ENCODE results near the gene CCDC54. TPM values are rescaled to one million over a fixed set of nuclear protein-coding genes. Genes with fewer than 3 reads are reported as not detected.
"Not testable (repeated sequence)": the region's sequence is repeated elsewhere in the genome, so short reads cannot be mapped to it uniquely, and the experiment has no call there.

CCDC54 gene
- not detected for total RNA-seq

DNA sequence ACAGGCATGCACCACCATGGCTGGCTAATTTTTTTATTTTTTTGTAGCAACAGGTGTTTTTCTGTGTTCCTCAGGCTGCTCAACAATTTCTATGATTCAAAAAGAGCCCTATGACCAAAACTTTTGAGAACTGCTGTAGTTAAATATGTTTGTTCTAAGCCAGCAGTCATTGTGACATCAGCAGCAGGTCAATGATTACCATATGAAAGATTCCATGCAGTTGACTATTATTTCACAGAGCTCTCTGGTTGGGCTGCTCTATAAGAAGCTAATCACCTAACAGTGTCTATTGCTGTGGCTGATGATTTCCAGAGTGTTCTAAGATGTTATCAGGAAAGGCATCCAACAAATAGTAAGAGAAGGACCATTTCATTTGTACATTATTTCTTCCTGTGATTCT lies at the start of gene CCDC54:
CCDC54 (plus strand) TSS at position 289 of the 400 bp plus-strand sequence. CDS start 149 bp downstream, outside the sequence.
- no peaks in the 10 kb centered on the region for H3K9me3 Mint-ChIP-seq
- H3K27ac Mint-ChIP-seq = no peak within 1 kb of the TSS
- no peak for ATAC-seq (replicated peaks)
- H3K27me3 Mint-ChIP-seq = peaks cover 13% of the 10 kb centered on the region
- no peak within 1 kb of the TSS for H3K4me3 Mint-ChIP-seq
- no peaks in the 10 kb centered on the region for H3K4me1 Mint-ChIP-seq
- H3K36me3 Mint-ChIP-seq (ENCODE audit: low read depth) = no peaks in the 10 kb centered on the region

DNA sequence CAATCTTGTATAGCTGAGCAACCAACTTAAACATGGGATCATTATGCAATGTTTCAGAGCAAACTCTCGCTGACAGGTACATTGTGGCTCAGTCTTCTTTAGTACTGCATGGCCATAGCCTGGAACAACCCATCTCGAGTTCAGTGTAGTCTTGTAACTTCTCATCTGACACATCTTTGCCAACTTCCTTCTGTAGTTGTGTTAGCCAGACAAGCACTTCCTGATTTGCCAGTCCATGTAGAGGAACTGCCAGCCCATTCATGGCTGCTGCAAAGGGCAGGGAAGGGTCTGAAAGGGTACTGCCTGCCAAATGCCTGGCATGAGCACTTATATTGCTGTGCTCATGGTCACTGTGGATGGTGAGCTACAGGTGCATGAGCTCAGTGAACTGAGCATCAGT lies 49.2 kb upstream of the CCDC54 start:
- no peaks in the 10 kb centered on the region for H3K4me1 Mint-ChIP-seq
- no peaks in the 10 kb centered on the region for H3K36me3 Mint-ChIP-seq (ENCODE audit: low read depth)
- no peak overlapping the region for H3K27ac Mint-ChIP-seq
- no peak for ATAC-seq (replicated peaks)
- no peak overlapping the region for H3K4me3 Mint-ChIP-seq
- peaks cover 5% of the 10 kb centered on the region for H3K27me3 Mint-ChIP-seq
- H3K9me3 Mint-ChIP-seq = no peaks in the 10 kb centered on the region

DNA sequence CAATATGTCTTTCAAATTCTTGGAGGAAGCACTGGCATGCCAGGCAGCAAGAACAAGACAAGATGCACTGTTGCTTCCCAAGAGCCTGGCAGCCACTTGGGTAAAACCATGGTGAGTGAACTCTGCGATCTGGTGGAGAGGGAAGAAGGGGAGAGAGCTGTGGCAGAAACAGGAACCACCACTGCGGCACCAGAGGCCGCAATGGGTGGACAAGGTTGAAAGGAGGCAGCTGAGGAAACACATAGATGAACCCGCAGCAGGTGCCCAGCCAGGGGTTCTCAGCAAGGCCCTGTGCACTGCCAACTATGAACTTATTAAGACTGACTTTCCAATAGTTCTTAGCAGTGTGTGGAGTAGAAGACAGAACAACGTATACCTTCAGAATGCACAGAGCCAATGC lies 48.2 kb upstream of the CCDC54 start:
- Mint-ChIP-seq H3K36me3 (ENCODE audit: low read depth) (no peaks in the 10 kb centered on the region), H3K27ac (no peak overlapping the region), H3K4me1 (no peaks in the 10 kb centered on the region), H3K9me3 (no peaks in the 10 kb centered on the region), H3K27me3 (peaks cover 5% of the 10 kb centered on the region), H3K4me3 (no peak overlapping the region)
- no peak for ATAC-seq (replicated peaks)

DNA sequence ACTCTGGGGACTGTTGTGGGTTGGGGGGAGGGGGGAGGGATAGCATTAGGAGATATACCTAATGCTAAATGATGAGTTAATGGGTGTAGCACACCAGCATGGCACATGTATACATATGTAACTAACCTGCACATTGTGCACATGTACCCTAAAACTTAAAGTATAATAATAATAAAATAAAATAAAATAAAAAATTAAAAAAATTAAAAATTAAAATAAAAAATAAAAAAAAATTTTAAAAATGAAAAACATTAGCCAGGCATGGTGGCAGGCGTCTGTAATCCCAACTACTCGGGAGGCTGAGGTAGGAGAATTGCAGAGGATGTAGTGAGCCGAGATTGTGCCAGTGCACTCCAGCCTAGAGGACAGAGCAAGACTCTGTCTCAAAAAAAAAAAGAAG lies 37.5 kb upstream of the CCDC54 start:
- not testable (repeated sequence) for H3K27ac Mint-ChIP-seq; H3K9me3 Mint-ChIP-seq; H3K27me3 Mint-ChIP-seq; H3K36me3 Mint-ChIP-seq (ENCODE audit: low read depth); H3K4me1 Mint-ChIP-seq; H3K4me3 Mint-ChIP-seq; ATAC-seq (replicated peaks)

DNA sequence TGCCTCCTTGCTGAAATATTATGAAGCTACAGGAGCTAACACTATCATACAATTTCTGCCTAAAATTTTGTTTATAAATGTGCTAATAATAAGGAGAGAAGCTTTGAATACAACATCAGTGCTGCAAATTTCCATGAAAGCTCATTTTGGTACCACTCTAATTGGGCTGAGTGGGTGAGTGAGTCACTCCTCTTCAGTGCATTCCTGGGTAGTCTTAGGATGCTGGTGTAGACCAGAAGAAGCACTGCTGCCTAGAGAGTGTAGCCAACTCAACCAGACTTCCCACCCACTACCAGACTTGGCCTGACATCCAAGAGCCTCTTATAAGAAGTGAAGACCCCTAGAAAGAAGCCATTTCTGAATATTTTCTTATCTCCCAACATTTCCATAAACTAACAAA lies 32.5 kb upstream of the CCDC54 start:
- H3K4me3 Mint-ChIP-seq = no peak overlapping the region
- peaks cover 4% of the 10 kb centered on the region for H3K27me3 Mint-ChIP-seq
- H3K27ac Mint-ChIP-seq = no peak overlapping the region
- no peaks in the 10 kb centered on the region for H3K4me1 Mint-ChIP-seq
- no peak for ATAC-seq (replicated peaks)
- H3K9me3 Mint-ChIP-seq = no peaks in the 10 kb centered on the region
- no peaks in the 10 kb centered on the region for H3K36me3 Mint-ChIP-seq (ENCODE audit: low read depth)

DNA sequence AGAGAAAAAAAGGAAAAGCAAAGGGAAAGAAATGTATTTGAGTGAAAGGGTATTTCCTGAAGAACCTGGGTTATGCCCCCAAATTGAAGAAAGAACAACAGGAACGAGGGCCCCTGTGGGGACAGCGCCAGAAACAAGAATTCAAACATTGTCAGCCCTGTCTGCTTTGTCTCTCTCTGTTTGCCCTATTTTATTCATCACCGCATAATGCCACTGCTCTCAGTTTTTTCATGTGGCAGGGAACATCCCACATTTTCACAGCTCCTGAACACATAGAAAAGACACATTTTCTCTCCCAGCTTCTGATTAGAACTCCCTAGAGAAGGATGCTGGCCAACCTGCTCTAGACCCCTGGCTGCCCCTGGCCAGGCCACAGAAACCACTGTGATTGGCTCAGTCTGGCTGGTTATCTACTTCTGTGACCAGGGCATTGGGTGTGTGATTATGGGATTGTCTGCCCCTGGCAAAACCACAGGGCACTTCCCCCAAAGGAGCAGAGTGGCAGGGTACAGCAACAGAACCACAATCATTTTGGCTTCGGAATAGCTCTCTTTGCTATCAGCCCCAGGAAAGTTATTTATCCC lies 31.3 kb upstream of the CCDC54 start:
- Mint-ChIP-seq H3K27ac (no peak overlapping the region), H3K4me1 (no peaks in the 10 kb centered on the region), H3K4me3 (no peak overlapping the region), H3K36me3 (ENCODE audit: low read depth) (no peaks in the 10 kb centered on the region), H3K27me3 (peaks cover 4% of the 10 kb centered on the region), H3K9me3 (no peaks in the 10 kb centered on the region)
- no peak for ATAC-seq (replicated peaks)

DNA sequence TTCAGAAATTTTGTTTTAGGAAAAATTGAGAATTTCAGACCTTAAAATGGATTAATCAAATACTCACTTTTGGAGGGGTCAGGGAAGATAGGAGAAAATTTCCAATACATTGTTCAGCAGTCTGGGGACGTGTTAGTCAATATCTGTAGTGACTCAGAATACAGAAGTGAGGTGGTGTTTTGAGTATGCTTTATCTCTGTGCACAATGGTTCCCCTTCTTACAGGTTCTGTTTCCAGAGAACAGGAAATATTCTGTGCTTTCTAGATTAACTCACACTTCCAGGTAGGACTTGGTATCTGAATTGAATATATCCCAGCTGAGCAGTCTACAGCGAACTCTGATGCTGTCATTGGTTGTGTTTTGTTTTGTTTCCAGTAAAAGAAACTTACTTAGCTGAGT lies 30.7 kb upstream of the CCDC54 start:
- Mint-ChIP-seq H3K4me3 (no peak overlapping the region), H3K9me3 (no peaks in the 10 kb centered on the region)
- ATAC-seq (replicated peaks) = peak; percentile 61

DNA sequence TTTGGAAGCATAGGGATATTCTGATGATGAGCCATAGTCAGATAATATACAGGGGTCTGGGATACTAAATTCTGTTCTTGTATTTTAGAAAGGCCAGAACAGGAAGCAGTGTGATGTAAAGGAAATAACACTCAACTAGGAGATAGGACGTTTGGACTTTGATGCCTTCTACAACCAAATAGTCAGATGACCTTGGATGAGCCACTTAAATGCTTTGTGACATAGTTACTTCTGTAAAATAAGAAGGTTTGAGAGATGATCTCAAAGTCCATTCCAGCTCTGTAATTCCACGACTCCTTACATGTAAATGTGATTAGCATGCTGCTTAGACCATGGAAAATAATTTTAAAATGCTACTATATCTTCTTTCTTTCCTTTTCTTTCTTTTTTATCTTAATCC lies 29.5 kb upstream of the CCDC54 start:
- no peak overlapping the region for H3K27ac Mint-ChIP-seq
- ATAC-seq (replicated peaks) = no peak
- no peak overlapping the region for H3K4me3 Mint-ChIP-seq
- H3K27me3 Mint-ChIP-seq = peaks cover under 1% of the 10 kb centered on the region
- no peaks in the 10 kb centered on the region for H3K9me3 Mint-ChIP-seq
- H3K36me3 Mint-ChIP-seq (ENCODE audit: low read depth) = no peaks in the 10 kb centered on the region
- H3K4me1 Mint-ChIP-seq = no peaks in the 10 kb centered on the region

More for the DNA sequence above, 30.7 kb upstream of the CCDC54 start:
- no peaks in the 10 kb centered on the region for H3K4me1 Mint-ChIP-seq
- peaks cover 4% of the 10 kb centered on the region for H3K27me3 Mint-ChIP-seq
- H3K27ac Mint-ChIP-seq = no peak overlapping the region
- H3K36me3 Mint-ChIP-seq (ENCODE audit: low read depth) = no peaks in the 10 kb centered on the region

DNA sequence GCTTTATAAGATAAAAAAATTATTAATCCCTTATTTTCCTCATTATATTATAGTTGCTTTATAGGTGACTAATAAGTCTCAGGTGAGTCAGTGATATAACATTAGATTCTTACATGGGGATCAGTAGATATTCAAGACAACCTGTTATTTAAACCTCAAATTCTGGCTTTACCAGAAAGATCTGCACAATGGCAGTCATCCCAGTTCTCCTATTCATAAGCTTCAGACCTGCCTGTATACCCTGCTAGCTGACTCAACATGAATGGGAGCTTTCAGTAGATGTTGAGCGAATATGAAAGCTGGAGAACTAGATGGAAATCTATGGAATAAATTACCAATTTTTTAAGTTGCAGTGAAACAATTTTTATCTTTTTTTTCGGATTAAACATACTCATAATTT lies 20.5 kb upstream of the CCDC54 start:
- Mint-ChIP-seq H3K9me3 (no peaks in the 10 kb centered on the region), H3K4me3 (no peak overlapping the region), H3K27ac (no peak overlapping the region), H3K36me3 (ENCODE audit: low read depth) (no peaks in the 10 kb centered on the region), H3K4me1 (no peaks in the 10 kb centered on the region), H3K27me3 (peaks cover 3% of the 10 kb centered on the region)
- ATAC-seq (replicated peaks) = no peak

DNA sequence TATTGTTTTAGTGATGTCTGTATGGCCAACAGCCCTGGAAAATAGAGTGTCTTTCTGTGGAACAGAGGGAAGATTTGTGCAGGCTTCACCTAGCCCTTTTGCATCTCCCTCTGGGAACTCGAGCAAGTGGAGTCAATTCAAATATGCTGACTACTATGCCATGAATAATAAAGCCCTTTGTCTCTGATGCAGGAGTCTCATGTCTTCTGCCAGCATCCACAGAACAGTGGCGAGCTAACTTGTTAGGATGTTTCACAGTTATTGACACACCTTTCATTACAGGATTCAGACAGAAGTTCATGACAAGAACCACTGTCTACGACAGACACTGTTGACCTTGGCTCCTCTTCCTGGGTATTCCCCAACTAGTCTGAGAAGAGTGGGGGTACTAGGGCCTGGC lies 15.6 kb upstream of the CCDC54 start:
- H3K9me3 Mint-ChIP-seq = no peaks in the 10 kb centered on the region
- H3K4me3 Mint-ChIP-seq = no peak overlapping the region
- H3K4me1 Mint-ChIP-seq = no peaks in the 10 kb centered on the region
- no peak overlapping the region for H3K27ac Mint-ChIP-seq
- H3K27me3 Mint-ChIP-seq = peaks cover 12% of the 10 kb centered on the region
- ATAC-seq (replicated peaks) = no peak
- no peaks in the 10 kb centered on the region for H3K36me3 Mint-ChIP-seq (ENCODE audit: low read depth)

DNA sequence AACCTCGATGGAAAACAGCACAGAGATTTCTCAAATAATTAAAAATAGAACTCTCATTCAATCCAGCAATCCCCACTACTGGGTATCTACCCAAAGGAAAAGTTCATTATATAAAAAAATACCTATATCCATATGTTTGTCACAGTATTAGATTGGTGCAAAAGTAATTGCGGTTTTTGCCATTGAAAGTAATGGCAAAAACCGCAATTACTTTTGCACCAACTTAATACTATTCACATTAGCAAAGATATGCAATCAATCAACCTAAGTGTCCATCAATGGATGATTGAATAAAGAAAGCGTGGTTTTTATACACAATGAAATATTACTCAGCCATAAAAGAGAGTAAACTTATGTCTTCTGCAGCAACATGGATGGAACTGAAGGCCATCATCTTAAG lies 12.2 kb upstream of the CCDC54 start:
- ATAC-seq (replicated peaks) = no peak
- H3K36me3 Mint-ChIP-seq (ENCODE audit: low read depth) = no peaks in the 10 kb centered on the region
- H3K27me3 Mint-ChIP-seq = peaks cover 18% of the 10 kb centered on the region
- H3K4me3 Mint-ChIP-seq = no peak overlapping the region
- no peak overlapping the region for H3K27ac Mint-ChIP-seq
- H3K4me1 Mint-ChIP-seq = no peaks in the 10 kb centered on the region
- H3K9me3 Mint-ChIP-seq = no peaks in the 10 kb centered on the region

DNA sequence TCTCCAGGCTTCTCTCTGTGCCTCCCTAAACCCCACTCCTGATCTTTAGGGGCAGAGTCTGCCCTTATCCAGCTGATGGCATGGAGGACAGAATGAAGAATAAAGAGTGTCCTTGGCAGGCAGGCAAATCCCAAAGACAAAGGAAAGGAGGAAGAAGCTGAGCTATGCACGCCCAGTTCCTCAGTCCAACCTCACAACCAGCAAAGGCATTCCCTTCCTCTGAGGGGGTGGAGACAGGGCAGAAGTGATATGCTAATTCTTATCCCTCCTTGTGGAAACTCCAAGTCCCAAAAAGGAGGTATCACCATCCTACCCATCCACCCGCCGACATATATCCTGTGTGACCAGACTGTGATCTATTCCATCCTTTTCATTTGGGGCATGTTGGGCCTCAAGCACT lies 10.5 kb upstream of the CCDC54 start:
- no peak overlapping the region for H3K4me3 Mint-ChIP-seq

DNA sequence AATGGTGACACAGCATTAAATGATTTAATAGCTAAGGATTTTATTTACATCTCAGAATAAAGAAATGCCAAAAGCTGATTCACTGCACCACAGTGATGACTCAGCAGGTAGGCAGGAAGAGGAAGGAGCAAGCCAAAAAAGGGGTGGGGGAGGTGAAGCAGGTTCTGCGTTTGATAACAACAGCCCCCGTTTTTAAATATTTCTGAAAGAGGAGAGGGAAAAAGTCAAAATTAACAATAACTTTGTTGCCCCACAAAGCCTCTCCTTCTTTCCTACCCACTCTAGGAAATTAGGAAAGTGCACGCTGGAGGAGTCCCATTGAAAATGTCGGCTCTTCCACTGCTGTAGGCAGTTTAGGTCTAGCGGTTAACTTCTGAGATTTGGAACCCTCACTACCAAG lies 9.9 kb upstream of the CCDC54 start:
- Mint-ChIP-seq H3K36me3 (ENCODE audit: low read depth) (no peaks in the 10 kb centered on the region), H3K27me3 (peaks cover 15% of the 10 kb centered on the region), H3K4me1 (no peaks in the 10 kb centered on the region), H3K4me3 (no peak overlapping the region), H3K27ac (no peak overlapping the region), H3K9me3 (no peaks in the 10 kb centered on the region)
- ATAC-seq (replicated peaks) = no peak

More for the DNA sequence above, 10.5 kb upstream of the CCDC54 start:
- H3K4me1 Mint-ChIP-seq = no peaks in the 10 kb centered on the region
- H3K36me3 Mint-ChIP-seq (ENCODE audit: low read depth) = no peaks in the 10 kb centered on the region
- peaks cover 18% of the 10 kb centered on the region for H3K27me3 Mint-ChIP-seq
- H3K27ac Mint-ChIP-seq = no peak overlapping the region
- ATAC-seq (replicated peaks) = no peak
- H3K9me3 Mint-ChIP-seq = no peaks in the 10 kb centered on the region

DNA sequence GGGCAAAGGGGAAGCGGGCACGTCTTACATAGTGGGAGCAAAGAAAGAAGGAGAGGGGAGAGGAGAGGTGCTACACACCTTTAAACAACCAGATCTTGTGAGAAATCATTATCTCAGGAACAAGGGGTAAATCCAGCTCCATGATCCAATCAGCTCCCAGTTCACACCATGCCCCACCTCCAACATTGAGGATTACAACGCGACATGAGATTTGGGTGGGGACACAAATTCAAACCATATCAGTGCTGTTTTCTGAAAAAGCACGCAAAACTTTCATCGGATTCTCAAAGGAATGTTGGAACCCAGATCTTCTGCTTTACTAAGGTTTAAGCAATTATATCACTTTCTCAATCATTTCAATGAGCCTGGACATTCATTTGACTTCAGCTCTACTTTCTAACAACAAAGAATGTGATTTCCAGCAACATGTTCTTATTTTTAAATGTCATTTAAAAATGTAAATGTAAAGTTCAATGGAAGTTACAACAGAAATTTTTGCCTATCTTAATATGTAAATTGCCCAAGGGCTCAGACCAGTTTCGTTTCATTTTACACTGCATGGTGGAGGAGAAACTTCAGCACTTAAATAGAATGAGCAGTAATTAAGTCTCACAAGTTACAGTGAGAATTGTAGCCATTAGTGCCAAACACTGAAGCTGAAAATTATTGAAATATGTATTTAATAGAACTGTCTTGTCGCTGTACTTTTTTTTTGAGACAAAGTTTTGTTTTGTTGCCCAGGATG lies 8.4 kb upstream of the CCDC54 start:
- H3K27ac Mint-ChIP-seq = no peak overlapping the region
- H3K4me1 Mint-ChIP-seq = no peaks in the 10 kb centered on the region
- H3K4me3 Mint-ChIP-seq = no peak overlapping the region
- no peak for ATAC-seq (replicated peaks)
- H3K9me3 Mint-ChIP-seq = no peaks in the 10 kb centered on the region
- no peaks in the 10 kb centered on the region for H3K36me3 Mint-ChIP-seq (ENCODE audit: low read depth)
- H3K27me3 Mint-ChIP-seq = peaks cover 12% of the 10 kb centered on the region

DNA sequence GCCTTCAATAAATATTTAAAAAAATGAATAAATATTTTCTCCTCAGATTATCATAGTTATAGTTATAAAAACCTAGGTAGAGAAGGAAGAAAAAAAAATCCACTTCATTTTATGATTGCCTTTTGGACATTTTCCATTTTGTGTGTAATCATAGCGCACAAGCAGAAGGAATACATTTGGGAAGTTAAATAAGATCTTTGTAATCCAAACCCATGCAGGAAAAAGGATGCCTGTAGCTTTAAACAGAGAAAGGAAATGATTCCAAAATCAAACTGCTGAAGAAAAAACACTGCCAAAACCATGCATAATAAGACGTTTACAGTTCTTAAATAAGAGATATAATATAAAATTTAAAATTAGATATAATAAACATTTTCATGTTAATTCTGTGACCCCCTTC lies 7.4 kb upstream of the CCDC54 start:
- H3K27ac Mint-ChIP-seq = no peak overlapping the region
- ATAC-seq (replicated peaks) = no peak
- H3K36me3 Mint-ChIP-seq (ENCODE audit: low read depth) = no peaks in the 10 kb centered on the region
- no peak overlapping the region for H3K4me3 Mint-ChIP-seq
- no peaks in the 10 kb centered on the region for H3K9me3 Mint-ChIP-seq
- no peaks in the 10 kb centered on the region for H3K4me1 Mint-ChIP-seq
- H3K27me3 Mint-ChIP-seq = peaks cover 13% of the 10 kb centered on the region
